ENCODE data around the gene SLX4. TPM values are rescaled to one million over a fixed set of nuclear protein-coding genes. Genes with fewer than 3 reads are reported as not detected.

Gene SLX4
- total RNA-seq, 1 experiment from 2014 or later: 15.5 TPM

GRCh38 chr16:3587547-3588110, 23.8 kb downstream of the SLX4 start:
- intact Hi-C loops (cut with micrococcal nuclease; ENCODE audit: unreplicated experiment): no loop called here
- Histone ChIP-seq H3K36me3 (ENCODE audit: control insufficient read depth, insufficient read depth, low read length) (no peaks in the 10 kb centered on the region; the same call in 1 of the 2 replicates), H3K27ac (ENCODE audit: low read length) (no peak overlapping the region), H3K27me3 (ENCODE audit: control insufficient read depth, insufficient read depth, low read length) (no peaks in the 10 kb centered on the region), H3K4me1 (ENCODE audit: control insufficient read depth, insufficient read depth, low read length) (no peaks in the 10 kb centered on the region), H3K4me3 (ENCODE audit: low read depth in 2 of 2, low read length in 2 of 2) (no peak overlapping the region), H3K9me3 (ENCODE audit: control insufficient read depth, insufficient read depth, low read depth, low read length) (no peaks in the 10 kb centered on the region)
- DNase-seq (ENCODE audit: low read depth, low spot score): no peak
- BruUV-seq (replicated peaks): no TSS peak
- TF ChIP-seq CTCF (IDR thresholded peaks at IDR 0.05) (no peak), TCF7L2 (IDR thresholded peaks at IDR 0.05; ENCODE audit: low read depth, low read length) (no peak), SIN3A (IDR thresholded peaks at IDR 0.05; ENCODE audit: borderline replicate concordance, insufficient read depth, low read depth, low read length) (no peak), POLR2AphosphoS5 (IDR thresholded peaks at IDR 0.05; ENCODE audit: low read depth, low read length) (no peak), REST (IDR thresholded peaks at IDR 0.05; ENCODE audit: insufficient read depth in 1 of 2, low read depth in 2 of 2, low read length in 1 of 2) (no peak)
- POLR2A ChIA-PET: no interaction called here
- CTCF ChIA-PET: no interaction called here
- in situ Hi-C loops (cut with HindIII; ENCODE audit: low pct_unique_long_range_greater_than_20kb, low sequenced_read_pairs): no loop called here
- ATAC-seq: no peak

- no TSS peak for BruUV-seq (replicated peaks)
- no peak overlapping the region for H3K27ac ChIP-seq (ENCODE audit: low read length)
- CTCF ChIA-PET: no interaction called here
- TF ChIP-seq TCF7L2 (IDR thresholded peaks at IDR 0.05; ENCODE audit: low read depth, low read length) (no peak), SIN3A (IDR thresholded peaks at IDR 0.05; ENCODE audit: borderline replicate concordance, insufficient read depth, low read depth, low read length) (no peak), POLR2AphosphoS5 (IDR thresholded peaks at IDR 0.05; ENCODE audit: low read depth, low read length) (no peak), CTCF (IDR thresholded peaks at IDR 0.05) (no peak)
- POLR2A ChIA-PET: no interaction called here
- H3K27me3 ChIP-seq (ENCODE audit: control insufficient read depth, insufficient read depth, low read length): no peaks in the 10 kb centered on the region
- no peak for ATAC-seq
- no peaks in the 10 kb centered on the region for H3K9me3 ChIP-seq (ENCODE audit: control insufficient read depth, insufficient read depth, low read depth, low read length)
- H3K36me3 ChIP-seq (ENCODE audit: control insufficient read depth, insufficient read depth, low read length): no peaks in the 10 kb centered on the region; the same call in 1 of the 2 replicates
- intact Hi-C loops (cut with micrococcal nuclease; ENCODE audit: unreplicated experiment): no loop called here
- no peak overlapping the region for H3K4me3 ChIP-seq (ENCODE audit: low read depth in 2 of 2, low read length in 2 of 2)
- no peak for DNase-seq (ENCODE audit: low read depth, low spot score)
- in situ Hi-C loops (cut with HindIII; ENCODE audit: low pct_unique_long_range_greater_than_20kb, low sequenced_read_pairs): no loop called here
- no peaks in the 10 kb centered on the region for H3K4me1 ChIP-seq (ENCODE audit: control insufficient read depth, insufficient read depth, low read length)
Observed at GRCh38 chr16:3584412-3584811, 27.0 kb downstream of the SLX4 start.
